HG03196 (cell line): Measurements from ENCODE around the gene SLC26A11.
"Not testable (repeated sequence)": the region's sequence is repeated elsewhere in the genome, so short reads cannot be mapped to it uniquely, and the experiment has no call there.

Experiments
- ATAC-seq: cut with Tn5 transposase; IDR thresholded peaks from one replicate; pipeline ENCODE4 v1.9.1; 2021; ENCODE audit not compliant: unreplicated experiment

The SLC26A11 gene

GRCh38 chr17:80260791-80261158, 40.5 kb downstream of the SLC26A11 start, which contains the start of gene RNF213:
Gene RNF213, plus strand, starts transcription at chr17:80260852. Its CDS starts 2,830 bp downstream, at chr17:80263682.
- no peak for ATAC-seq

GRCh38 chr17:80261159-80261894, 41.1 kb downstream of the SLC26A11 start:
- ATAC-seq: no peak

DNA sequence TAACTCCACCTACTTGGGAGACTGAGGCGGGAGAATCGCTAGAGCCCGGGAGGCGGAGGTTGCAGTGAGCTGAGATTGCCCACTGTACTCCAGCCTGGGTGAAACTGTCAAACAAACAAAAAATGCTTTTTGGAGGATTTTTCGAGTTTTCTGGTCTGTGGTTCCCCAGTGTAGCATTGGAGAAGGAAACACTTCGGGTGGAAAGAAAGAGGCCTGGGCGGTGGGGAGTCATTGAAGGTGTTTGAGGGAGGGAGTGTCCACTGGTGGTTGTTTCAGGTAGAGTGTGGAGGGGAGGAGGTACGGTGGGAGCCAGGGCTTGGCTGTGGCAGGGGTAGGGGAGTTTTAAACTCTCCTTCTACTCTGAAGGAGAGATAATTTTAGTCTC, 41.7 kb downstream of the SLC26A11 start:
- no peak for ATAC-seq

DNA sequence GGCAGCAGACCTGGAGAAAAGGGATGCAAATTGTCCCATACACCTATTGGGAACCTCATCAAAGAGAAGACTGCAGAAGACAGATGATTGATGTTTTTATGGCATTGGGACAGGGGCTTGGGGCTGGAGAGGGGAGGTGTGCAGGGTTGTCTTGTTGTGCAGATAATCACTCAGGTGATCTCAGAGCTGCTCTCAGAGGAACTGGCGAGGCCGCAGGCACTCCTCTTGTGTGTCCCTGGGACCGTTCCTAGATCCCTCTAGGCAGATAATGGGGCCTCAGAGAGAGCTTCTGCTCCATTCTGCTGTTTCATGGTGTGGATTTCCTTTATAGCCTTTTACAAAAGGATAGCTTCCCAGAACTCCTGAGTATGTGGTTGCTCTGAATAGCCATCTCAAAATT, 42.1 kb downstream of the SLC26A11 start:
- ATAC-seq: no peak

DNA sequence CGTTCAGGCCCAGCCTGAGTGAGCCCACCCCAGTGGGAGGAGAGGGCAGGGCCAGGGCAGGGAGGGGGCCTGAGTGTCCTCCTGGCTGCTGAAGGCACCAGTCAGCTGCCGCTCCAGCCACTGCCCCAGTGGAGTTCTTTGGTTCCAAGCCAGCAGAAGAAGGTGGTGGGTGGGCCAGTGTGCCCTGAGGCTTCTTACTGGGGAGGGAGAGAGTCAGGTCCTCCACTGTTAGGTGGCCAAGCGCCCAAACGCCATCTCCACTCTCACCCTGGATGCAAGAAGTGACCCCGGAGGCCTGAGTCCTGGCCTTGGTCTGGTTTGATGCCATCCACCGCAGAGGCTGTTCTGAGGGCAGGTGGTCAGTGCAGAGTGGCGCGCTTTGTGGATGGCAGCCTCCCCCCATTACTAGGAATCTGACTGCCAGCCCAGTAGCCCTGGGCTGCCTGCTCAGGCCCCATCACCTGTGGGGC, 42.6 kb downstream of the SLC26A11 start:
- no peak for ATAC-seq

- peak; percentile 35 for ATAC-seq
These were observed 43.3 kb downstream of the SLC26A11 start for GRCh38 chr17:80263253-80264204.

- no peak for ATAC-seq
These were observed 44.2 kb downstream of the SLC26A11 start for GRCh38 chr17:80264205-80265075.

DNA sequence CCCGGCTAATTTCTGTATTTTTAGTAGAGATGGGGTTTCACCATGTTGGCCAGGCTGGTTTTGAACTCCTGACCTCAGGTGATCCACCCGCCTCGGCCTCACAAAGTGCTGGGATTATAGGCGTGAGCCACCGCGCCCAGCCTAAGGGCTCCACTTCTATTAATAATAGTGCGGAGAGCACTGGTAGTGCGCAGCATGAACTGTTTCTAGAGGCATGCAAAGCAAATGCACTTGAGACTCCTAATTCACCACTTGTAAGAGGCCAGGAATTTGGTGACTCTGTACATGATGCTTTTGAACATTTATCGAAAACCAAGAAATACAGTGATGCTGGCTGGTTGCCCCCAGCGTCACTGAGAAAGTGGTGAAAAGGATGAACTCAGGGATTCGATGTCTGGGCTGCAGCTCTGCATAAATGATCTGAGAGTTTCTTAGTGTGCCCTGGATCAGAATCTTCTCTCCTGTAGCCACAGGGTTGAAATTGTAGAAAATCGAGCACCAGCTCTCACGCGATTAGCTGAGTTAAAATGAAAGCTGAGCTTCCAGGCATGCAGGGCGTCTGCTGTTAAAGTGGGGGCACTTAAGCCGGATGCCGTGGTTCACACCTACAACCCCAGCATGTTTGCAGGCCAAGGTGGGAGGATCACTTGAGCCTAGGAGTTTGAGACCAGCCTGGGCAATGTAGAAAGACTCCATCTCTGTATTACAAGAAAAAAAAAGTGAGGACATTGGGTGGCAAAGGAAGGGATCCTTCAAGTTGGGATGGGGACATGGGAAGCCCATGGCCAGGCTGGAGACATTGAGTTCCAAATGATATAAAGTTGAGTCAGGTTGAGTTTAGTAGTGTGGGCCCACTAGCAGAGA, 45.2 kb downstream of the SLC26A11 start:
- ATAC-seq: no peak

- ATAC-seq: no peak
These were observed 47.2 kb downstream of the SLC26A11 start for GRCh38 chr17:80267391-80267790.

DNA sequence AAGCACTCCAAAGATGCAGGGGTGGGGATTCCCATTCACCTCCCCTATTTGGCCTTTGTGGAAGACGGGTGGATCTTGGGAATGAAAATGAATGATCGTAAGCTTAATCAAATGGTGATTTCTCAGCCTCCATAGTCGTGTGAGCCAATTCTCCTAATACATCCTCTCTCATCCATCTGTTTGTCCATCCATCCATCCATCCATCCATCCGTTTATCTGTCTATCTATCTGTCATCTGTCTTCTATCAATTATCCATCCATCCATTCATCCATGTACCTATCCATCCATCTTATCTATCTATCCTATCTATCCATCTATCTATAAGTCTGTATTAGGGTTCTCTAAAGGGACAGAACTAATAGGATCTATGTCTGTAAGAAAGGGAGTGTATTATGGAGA, 48.2 kb downstream of the SLC26A11 start:
- no peak for ATAC-seq

DNA sequence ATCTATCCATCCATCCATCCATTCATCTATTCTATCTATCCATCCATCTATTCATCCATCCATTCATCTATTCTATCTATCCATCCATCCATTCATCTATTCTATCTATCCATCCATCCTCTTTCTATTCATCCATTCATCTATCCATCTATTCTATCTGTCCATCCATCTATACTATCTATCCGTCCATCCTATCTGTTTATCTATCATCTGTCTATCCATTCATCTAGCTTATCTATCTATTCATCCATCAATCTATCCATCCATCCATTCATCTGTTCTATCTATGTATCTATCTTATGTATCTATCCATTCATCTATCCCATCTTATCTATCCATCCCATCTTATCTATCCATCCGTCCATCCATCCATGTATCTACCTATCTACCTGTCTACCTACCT, 49.2 kb downstream of the SLC26A11 start:
- no peak for ATAC-seq

- ATAC-seq: no peak
These were observed 49.9 kb downstream of the SLC26A11 start for GRCh38 chr17:80270104-80270503.

- ATAC-seq: no peak
These were observed 50.6 kb downstream of the SLC26A11 start for GRCh38 chr17:80270836-80271235.

- no peak for ATAC-seq
These were observed 52.1 kb downstream of the SLC26A11 start for GRCh38 chr17:80272366-80272765.

DNA sequence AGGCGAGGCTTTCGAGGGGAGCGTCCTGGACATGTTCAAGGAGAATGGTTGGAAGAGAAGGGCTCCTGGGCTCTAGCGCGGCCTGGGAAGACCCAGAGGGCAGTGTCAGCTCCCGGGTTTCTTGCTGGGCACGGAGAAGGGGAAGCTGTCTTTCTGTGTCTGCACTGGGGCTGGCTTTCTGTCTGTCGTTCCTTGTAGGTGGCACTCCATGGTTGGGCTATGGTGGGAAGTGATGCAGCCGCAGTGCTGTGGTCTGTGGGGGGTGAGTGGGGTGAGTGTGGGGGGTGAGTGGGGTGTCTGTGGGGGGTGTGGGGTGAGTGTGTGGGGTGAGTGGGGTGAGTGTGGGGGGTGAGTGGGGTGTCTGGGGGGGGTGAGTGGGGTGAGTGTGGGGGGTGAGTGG, 54.1 kb downstream of the SLC26A11 start:
- ATAC-seq: no peak

DNA sequence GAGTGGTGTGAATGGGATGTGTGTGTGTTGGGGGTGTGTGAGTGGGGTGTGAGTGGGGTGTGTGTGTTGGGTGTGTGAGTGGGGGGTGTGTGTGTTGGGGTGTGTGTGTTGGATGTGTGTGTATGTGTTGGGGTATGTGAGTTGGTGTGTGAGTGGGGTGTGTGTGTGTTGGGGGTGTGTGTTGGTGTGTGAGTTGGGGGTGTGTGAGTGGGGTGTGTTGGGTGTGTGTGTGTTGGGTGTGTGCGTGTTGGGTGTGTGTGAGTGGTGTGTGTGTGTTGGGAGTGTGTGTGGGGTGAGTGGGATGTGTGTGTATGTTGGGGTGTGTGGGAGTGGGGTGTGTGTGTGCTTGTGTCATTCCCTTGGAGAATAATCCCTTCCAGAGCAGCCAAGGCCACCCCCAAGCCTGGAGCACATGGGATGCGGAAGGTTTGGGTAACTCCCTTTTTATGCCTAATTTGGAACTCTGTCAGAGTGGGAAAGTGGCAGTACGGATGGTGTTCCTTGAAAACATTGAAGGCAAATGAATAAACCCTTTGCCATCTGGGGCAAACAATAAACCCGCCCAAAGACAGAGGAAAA, 54.7 kb downstream of the SLC26A11 start:
- ATAC-seq: no peak

- ATAC-seq: not testable (repeated sequence)
These were observed 55.6 kb downstream of the SLC26A11 start for GRCh38 chr17:80275857-80276256.

- no peak for ATAC-seq
These were observed 57.8 kb downstream of the SLC26A11 start for GRCh38 chr17:80277751-80278671.

DNA sequence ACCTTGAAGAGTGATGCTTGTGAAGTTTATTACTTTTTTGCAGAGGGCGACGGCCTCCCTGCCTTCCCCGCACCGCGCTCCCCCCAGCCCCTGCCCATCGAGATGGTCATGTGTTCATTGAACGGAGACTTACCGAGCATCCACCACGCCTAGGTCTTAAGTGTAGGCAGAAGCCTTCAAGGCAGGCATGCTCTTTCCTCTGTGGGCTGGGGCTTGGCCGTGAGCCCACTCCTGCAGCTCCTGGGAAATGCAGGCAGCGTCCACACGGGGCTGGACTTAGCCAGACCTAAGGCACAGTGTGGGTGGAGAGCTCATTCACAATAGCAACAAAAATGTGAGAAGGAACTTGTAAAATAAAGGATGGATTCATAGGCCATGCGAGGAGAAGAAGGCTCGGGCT, 59.7 kb downstream of the SLC26A11 start:
- no peak for ATAC-seq
